Upper lobe of left lung (tissue), 4 donors: ENCODE measurements around the gene DENND5A.

Experiments
- POLR2A ChIP-seq, 4 donors: fragments of 450-650 bp; IDR thresholded peaks; one replicate each; pipeline ENCODE4 v1.5.1; 2016 to 2017; ENCODE audit warnings: antibody characterized with exemption in 4 of 4, mild to moderate bottlenecking in 2 of 4
- TF ChIP-seq, protein P1 (sequence below), 6 experiments: fragments of 450-650 bp in 4 of 6; fragments of 200-600 bp in 2 of 6; sonication (generic) in 2 of 6; IDR thresholded peaks; one replicate each; pipeline ENCODE4 v1.5.1; 2016 to 2019; ENCODE audit warnings: antibody characterized with exemption in 6 of 6

DNA sequence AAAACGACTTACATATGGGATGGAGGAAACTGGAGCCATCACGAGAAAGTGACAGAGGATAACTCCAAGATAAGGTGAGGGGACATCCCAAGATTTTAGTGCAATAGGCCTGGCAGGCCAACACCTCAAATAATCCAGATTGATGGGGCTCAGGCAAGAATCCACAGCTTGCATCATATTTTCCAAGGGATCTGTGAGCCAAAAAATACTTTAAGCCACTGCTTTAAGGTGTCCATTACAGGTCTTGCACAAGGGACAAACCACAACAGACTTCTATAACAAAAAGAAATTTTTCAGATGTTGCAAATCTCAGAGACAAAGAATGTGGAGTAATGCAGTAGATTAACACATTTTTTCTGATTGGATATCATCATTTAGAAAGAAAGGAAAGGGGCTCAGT, 45.6 kb downstream of the DENND5A start:
- no peak for TF ChIP-seq POLR2A (IDR thresholded peaks at IDR 0.05)
- TF ChIP-seq, protein P1, sequence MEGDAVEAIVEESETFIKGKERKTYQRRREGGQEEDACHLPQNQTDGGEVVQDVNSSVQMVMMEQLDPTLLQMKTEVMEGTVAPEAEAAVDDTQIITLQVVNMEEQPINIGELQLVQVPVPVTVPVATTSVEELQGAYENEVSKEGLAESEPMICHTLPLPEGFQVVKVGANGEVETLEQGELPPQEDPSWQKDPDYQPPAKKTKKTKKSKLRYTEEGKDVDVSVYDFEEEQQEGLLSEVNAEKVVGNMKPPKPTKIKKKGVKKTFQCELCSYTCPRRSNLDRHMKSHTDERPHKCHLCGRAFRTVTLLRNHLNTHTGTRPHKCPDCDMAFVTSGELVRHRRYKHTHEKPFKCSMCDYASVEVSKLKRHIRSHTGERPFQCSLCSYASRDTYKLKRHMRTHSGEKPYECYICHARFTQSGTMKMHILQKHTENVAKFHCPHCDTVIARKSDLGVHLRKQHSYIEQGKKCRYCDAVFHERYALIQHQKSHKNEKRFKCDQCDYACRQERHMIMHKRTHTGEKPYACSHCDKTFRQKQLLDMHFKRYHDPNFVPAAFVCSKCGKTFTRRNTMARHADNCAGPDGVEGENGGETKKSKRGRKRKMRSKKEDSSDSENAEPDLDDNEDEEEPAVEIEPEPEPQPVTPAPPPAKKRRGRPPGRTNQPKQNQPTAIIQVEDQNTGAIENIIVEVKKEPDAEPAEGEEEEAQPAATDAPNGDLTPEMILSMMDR (IDR thresholded peaks at IDR 0.05), result no peak
